ENCODE results near the gene BLOC1S5. TPM values are rescaled to one million over a fixed set of nuclear protein-coding genes. Genes with fewer than 3 reads are reported as not detected.
A peak's percentile ranks its signal among the peaks of the same experiment; 100 is the strongest.

BLOC1S5 gene
- total RNA-seq, 1 donor from 2014 or later: 10.9 TPM

- no peak for TF ChIP-seq CTCF (conservative IDR thresholded peaks at IDR 0.05; ENCODE audit: low read depth, low read length)
- H3K4me3 ChIP-seq (ENCODE audit: low read depth, low read length): no peak overlapping the region
- no peak for DNase-seq (ENCODE audit: low read depth)
Measured at GRCh38 chr6:8070718-8071117, 6.5 kb upstream of the BLOC1S5 start.

- no peak overlapping the region for H3K4me3 ChIP-seq (ENCODE audit: low read depth, low read length)
- DNase-seq (ENCODE audit: low read depth): no peak
- no peak for TF ChIP-seq CTCF (conservative IDR thresholded peaks at IDR 0.05; ENCODE audit: low read depth, low read length)
Measured at GRCh38 chr6:8069631-8070284, 5.6 kb upstream of the BLOC1S5 start.

GRCh38 chr6:8069151-8069550 lies 5.0 kb upstream of the BLOC1S5 start:
- no peak overlapping the region for H3K4me3 ChIP-seq (ENCODE audit: low read depth, low read length)
- no peak for TF ChIP-seq CTCF (conservative IDR thresholded peaks at IDR 0.05; ENCODE audit: low read depth, low read length)
- DNase-seq (ENCODE audit: low read depth): no peak

GRCh38 chr6:8066108-8066507 lies 1.9 kb upstream of the BLOC1S5 start:
- DNase-seq (ENCODE audit: low read depth): no peak
- no peak overlapping the region for H3K4me3 ChIP-seq (ENCODE audit: low read depth, low read length)
- TF ChIP-seq CTCF (conservative IDR thresholded peaks at IDR 0.05; ENCODE audit: low read depth, low read length): peak; percentile 37

GRCh38 chr6:8065519-8065911 lies 1.3 kb upstream of the BLOC1S5 start:
- DNase-seq (ENCODE audit: low read depth): no peak
- no peak for TF ChIP-seq CTCF (conservative IDR thresholded peaks at IDR 0.05; ENCODE audit: low read depth, low read length)
- no peak overlapping the region for H3K4me3 ChIP-seq (ENCODE audit: low read depth, low read length)

- peak; percentile 14 for TF ChIP-seq CTCF (conservative IDR thresholded peaks at IDR 0.05; ENCODE audit: low read depth, low read length)
- H3K4me3 ChIP-seq (ENCODE audit: low read depth, low read length): peak overlapping the region; percentile 85
- DNase-seq (ENCODE audit: low read depth): no peak
Measured at GRCh38 chr6:8064638-8065518, 689 bp upstream of the BLOC1S5 start.

Data from epithelial cell of proximal tubule (primary cell).